Neural cell (in vitro differentiated cells): Measurements from ENCODE around the gene OR2T35. TPM values are rescaled to one million over a fixed set of nuclear protein-coding genes. Genes with fewer than 3 reads are reported as not detected.

Source experiments
- H2AFZ ChIP-seq: fragments of 200-600, 300-800 bp; sonication (generic), shearing (Covaris generic); 2 replicates; pipeline ENCODE4 v1.6.0; 2014; ENCODE audit warnings: low read depth, mild to moderate bottlenecking, antibody characterized with exemption, low read length, moderate library complexity
- H3F3A ChIP-seq: fragments of 200-600 bp; shearing (Covaris generic); 2 replicates; pipeline ENCODE4 v1.6.1; 2016; ENCODE audit warnings: mild to moderate bottlenecking, moderate library complexity, mixed read lengths, antibody characterized with exemption, low read length; ENCODE audit not compliant: insufficient read depth, poor library complexity, severe bottlenecking
- H3K27ac ChIP-seq: fragments of 200-600, 300-800 bp; sonication (generic), shearing (Covaris generic); 2 replicates; pipeline ENCODE4 v1.5.1; 2014; ENCODE audit warnings: mild to moderate bottlenecking, low read length, moderate library complexity
- H3K27me3 ChIP-seq: fragments of 300-800, 200-600 bp; sonication (generic), shearing (Covaris generic); 2 replicates; pipeline ENCODE4 v1.6.0; 2014; ENCODE audit warnings: mild to moderate bottlenecking, low read depth, low read length, moderate library complexity; ENCODE audit not compliant: insufficient read depth
- H3K36me3 ChIP-seq: fragments of 300-800, 200-600 bp; sonication (generic), shearing (Covaris generic); 2 replicates; pipeline ENCODE4 v1.5.1; 2014; ENCODE audit warnings: mild to moderate bottlenecking, antibody characterized with exemption, low read length, moderate library complexity; ENCODE audit not compliant: insufficient read depth
- H3K4me2 ChIP-seq: fragments of 300-800, 200-600 bp; sonication (generic), shearing (Covaris generic); 2 replicates; pipeline ENCODE4 v1.6.0; 2014; ENCODE audit warnings: mild to moderate bottlenecking, low read length
- H3K4me3 ChIP-seq: fragments of 300-800, 200-600 bp; sonication (generic), shearing (Covaris generic); 2 replicates; pipeline ENCODE4 v1.5.1; 2014; ENCODE audit warnings: mild to moderate bottlenecking, low read length, moderate library complexity
- H3K79me2 ChIP-seq: fragments of 200-600 bp; shearing (Covaris generic); replicated peaks from 2 replicates; pipeline ENCODE4 v1.6.0; 2014; ENCODE audit warnings: mild to moderate bottlenecking, low read length, moderate library complexity; ENCODE audit not compliant: insufficient read depth
- H3K9ac ChIP-seq: fragments of 300-800, 200-600 bp; sonication (generic), shearing (Covaris generic); 2 replicates; pipeline ENCODE4 v1.6.1; 2016; ENCODE audit warnings: mild to moderate bottlenecking, low read length, mixed read lengths
- H3K9me2 ChIP-seq: fragments of 200-600 bp; shearing (Covaris generic); 2 replicates; pipeline ENCODE4 v1.6.1; 2016; ENCODE audit warnings: mild to moderate bottlenecking, low read length, mixed read lengths; ENCODE audit not compliant: insufficient read depth
- H3K9me3 ChIP-seq: fragments of 200-600, 300-800 bp; sonication (generic), shearing (Covaris generic); 2 replicates; pipeline ENCODE4 v1.6.1; 2016; ENCODE audit warnings: mild to moderate bottlenecking, mixed run types, low read length, moderate library complexity, mixed read lengths
- H4K20me1 ChIP-seq: fragments of 200-600 bp; shearing (Covaris generic); 2 replicates; pipeline ENCODE4 v1.6.1; 2016; ENCODE audit warnings: mild to moderate bottlenecking, mixed run types; ENCODE audit not compliant: insufficient read depth
- EP300 ChIP-seq: fragments of 450-650 bp; conservative IDR thresholded peaks from 2 replicates; pipeline ENCODE4 v1.6.1; 2014; ENCODE audit warnings: antibody characterized with exemption, mild to moderate bottlenecking, moderate library complexity; ENCODE audit not compliant: poor library complexity, severe bottlenecking
- EZH2 ChIP-seq: fragments of 200-600, 300-800 bp; shearing (Covaris generic), sonication (generic); IDR thresholded peaks from 2 replicates; pipeline ENCODE4 v1.6.1; 2014; ENCODE audit warnings: antibody characterized with exemption, low read length, borderline replicate concordance, mild to moderate bottlenecking; ENCODE audit not compliant: insufficient read depth, poor library complexity, severe bottlenecking
- MXI1 ChIP-seq: fragments of 450-650 bp; conservative IDR thresholded peaks from 2 replicates; pipeline ENCODE4 v1.6.1; 2014; ENCODE audit warnings: antibody characterized with exemption, mild to moderate bottlenecking; ENCODE audit not compliant: poor library complexity, severe bottlenecking
- POLR2AphosphoS5 ChIP-seq: IDR thresholded peaks from 2 replicates; pipeline ENCODE4 v1.6.1; 2012
- RAD21 ChIP-seq: fragments of 450-650 bp; conservative IDR thresholded peaks from 2 replicates; pipeline ENCODE4 v1.6.1; 2014; ENCODE audit warnings: antibody characterized with exemption, mild to moderate bottlenecking, moderate library complexity
- SMC3 ChIP-seq: fragments of 450-650 bp; conservative IDR thresholded peaks from 2 replicates; pipeline ENCODE4 v1.6.1; 2014; ENCODE audit warnings: antibody characterized with exemption, mild to moderate bottlenecking, moderate library complexity; ENCODE audit not compliant: poor library complexity
- TAF1 ChIP-seq: IDR thresholded peaks from 2 replicates; pipeline ENCODE4 v1.6.1; 2012; ENCODE audit warnings: low read depth
- polyA plus RNA-seq: library from polyadenylated mRNA; depleted of rRNA; stranded (reverse); fragments of >200 nt; gene quantifications from 2 replicates; pipeline ENCODE4 v1.2.3, GENCODE V29; 2014
- TF ChIP-seq, protein P1 (sequence below): IDR thresholded peaks from 2 replicates; pipeline ENCODE4 v1.6.1; 2012; ENCODE audit warnings: borderline replicate concordance
- TF ChIP-seq, protein P2 (sequence below): fragments of 450-650 bp; IDR thresholded peaks from 2 replicates; pipeline ENCODE4 v1.5.1; 2014; ENCODE audit warnings: antibody characterized with exemption, mild to moderate bottlenecking, moderate library complexity; ENCODE audit not compliant: poor library complexity, severe bottlenecking

The OR2T35 gene
- polyA plus RNA-seq, 1 donor from 2014 or later = not detected

DNA sequence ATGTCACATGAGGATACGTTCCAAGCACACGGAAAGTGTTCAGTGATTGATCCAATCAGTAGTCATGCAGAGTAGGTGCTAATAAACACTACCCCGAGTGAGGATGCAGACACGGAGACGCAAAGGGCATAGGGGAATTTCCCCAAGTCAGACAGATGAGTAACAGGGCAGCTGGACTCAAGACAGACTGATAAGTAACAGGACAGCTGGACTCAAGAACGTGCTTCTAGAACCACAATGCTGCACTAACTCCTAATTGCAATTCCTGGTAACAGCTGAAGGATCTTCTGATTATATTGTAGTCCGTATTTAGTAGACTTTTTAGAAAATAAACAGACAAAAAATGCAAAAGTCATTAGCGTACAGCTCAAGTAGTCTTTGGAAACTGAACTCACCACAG lies 45.7 kb downstream of the OR2T35 start:
- H2AFZ ChIP-seq = no peak overlapping the region
- no peaks in the 10 kb centered on the region for H3K36me3 ChIP-seq
- no peaks in the 10 kb centered on the region for H3K9me2 ChIP-seq
- no peak overlapping the region for H3K27ac ChIP-seq
- H4K20me1 ChIP-seq = no peaks in the 10 kb centered on the region
- no peak overlapping the region for H3K9ac ChIP-seq
- H3K9me3 ChIP-seq = peaks cover 13% of the 10 kb centered on the region
- no peak overlapping the region for H3K4me2 ChIP-seq
- H3K79me2 ChIP-seq = no peaks in the 10 kb centered on the region
- no peak overlapping the region for H3K4me3 ChIP-seq
- no peaks in the 10 kb centered on the region for H3K27me3 ChIP-seq
- TF ChIP-seq, protein P1, sequence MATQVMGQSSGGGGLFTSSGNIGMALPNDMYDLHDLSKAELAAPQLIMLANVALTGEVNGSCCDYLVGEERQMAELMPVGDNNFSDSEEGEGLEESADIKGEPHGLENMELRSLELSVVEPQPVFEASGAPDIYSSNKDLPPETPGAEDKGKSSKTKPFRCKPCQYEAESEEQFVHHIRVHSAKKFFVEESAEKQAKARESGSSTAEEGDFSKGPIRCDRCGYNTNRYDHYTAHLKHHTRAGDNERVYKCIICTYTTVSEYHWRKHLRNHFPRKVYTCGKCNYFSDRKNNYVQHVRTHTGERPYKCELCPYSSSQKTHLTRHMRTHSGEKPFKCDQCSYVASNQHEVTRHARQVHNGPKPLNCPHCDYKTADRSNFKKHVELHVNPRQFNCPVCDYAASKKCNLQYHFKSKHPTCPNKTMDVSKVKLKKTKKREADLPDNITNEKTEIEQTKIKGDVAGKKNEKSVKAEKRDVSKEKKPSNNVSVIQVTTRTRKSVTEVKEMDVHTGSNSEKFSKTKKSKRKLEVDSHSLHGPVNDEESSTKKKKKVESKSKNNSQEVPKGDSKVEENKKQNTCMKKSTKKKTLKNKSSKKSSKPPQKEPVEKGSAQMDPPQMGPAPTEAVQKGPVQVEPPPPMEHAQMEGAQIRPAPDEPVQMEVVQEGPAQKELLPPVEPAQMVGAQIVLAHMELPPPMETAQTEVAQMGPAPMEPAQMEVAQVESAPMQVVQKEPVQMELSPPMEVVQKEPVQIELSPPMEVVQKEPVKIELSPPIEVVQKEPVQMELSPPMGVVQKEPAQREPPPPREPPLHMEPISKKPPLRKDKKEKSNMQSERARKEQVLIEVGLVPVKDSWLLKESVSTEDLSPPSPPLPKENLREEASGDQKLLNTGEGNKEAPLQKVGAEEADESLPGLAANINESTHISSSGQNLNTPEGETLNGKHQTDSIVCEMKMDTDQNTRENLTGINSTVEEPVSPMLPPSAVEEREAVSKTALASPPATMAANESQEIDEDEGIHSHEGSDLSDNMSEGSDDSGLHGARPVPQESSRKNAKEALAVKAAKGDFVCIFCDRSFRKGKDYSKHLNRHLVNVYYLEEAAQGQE = no peak
- TF ChIP-seq SMC3 (no peak), RAD21 (no peak), TAF1 (no peak)
- no peaks in the 10 kb centered on the region for H3F3A ChIP-seq

- H3K27ac ChIP-seq = no peak within 1 kb of the TSS
- H3K79me2 ChIP-seq = no peaks in the 10 kb centered on the region
- H3K9me3 ChIP-seq = peaks cover 13% of the 10 kb centered on the region
- no peak within 1 kb of the TSS for H3K4me2 ChIP-seq
- H4K20me1 ChIP-seq = no peaks in the 10 kb centered on the region
- H3K36me3 ChIP-seq = no peaks in the 10 kb centered on the region
- H2AFZ ChIP-seq = no peak within 1 kb of the TSS
- no peaks in the 10 kb centered on the region for H3K9me2 ChIP-seq
- no peaks in the 10 kb centered on the region for H3K27me3 ChIP-seq
- no peaks in the 10 kb centered on the region for H3F3A ChIP-seq
- H3K9ac ChIP-seq = no peak within 1 kb of the TSS
- TF ChIP-seq EP300 = no peak
- no peak for TF ChIP-seq SMC3
- TF ChIP-seq, protein P1 = no peak
- TF ChIP-seq TAF1 = no peak
- no peak for TF ChIP-seq POLR2AphosphoS5
- TF ChIP-seq EZH2 = no peak
- TF ChIP-seq, protein P2, sequence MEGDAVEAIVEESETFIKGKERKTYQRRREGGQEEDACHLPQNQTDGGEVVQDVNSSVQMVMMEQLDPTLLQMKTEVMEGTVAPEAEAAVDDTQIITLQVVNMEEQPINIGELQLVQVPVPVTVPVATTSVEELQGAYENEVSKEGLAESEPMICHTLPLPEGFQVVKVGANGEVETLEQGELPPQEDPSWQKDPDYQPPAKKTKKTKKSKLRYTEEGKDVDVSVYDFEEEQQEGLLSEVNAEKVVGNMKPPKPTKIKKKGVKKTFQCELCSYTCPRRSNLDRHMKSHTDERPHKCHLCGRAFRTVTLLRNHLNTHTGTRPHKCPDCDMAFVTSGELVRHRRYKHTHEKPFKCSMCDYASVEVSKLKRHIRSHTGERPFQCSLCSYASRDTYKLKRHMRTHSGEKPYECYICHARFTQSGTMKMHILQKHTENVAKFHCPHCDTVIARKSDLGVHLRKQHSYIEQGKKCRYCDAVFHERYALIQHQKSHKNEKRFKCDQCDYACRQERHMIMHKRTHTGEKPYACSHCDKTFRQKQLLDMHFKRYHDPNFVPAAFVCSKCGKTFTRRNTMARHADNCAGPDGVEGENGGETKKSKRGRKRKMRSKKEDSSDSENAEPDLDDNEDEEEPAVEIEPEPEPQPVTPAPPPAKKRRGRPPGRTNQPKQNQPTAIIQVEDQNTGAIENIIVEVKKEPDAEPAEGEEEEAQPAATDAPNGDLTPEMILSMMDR = no peak
- TF ChIP-seq RAD21 = no peak
- no peak for TF ChIP-seq MXI1
- no peak within 1 kb of the TSS for H3K4me3 ChIP-seq
Observed at GRCh38 chr1:248597589-248597988, 47.5 kb downstream of the OR2T35 start, which contains the start of gene OR2T10. OR2T10 (minus strand) TSS chr1:248597700; CDS start chr1:248593768, 3,932 bp downstream.
